IMR-90 (cell line): ENCODE data around the gene FRYL. TPM values are rescaled to one million over a fixed set of nuclear protein-coding genes. Genes with fewer than 3 reads are reported as not detected.

Experiments used
- ATAC-seq: fragments of 200-7000 bp; cut with Tn5 transposase; 2 replicates; pipeline ENCODE4 v1.9.1; 2020; ENCODE audit warnings: low read depth, mild to moderate bottlenecking, moderate library complexity
- BruUV-seq: library from RNA; stranded (reverse); fragments of 400-500 nt; replicated peaks from 2 replicates; lab custom pipeline; 2021; lab: Mats Ljungman, UMichigan
- CTCF ChIA-PET: fragments of 300-600 bp; formaldehyde crosslinking; extraction: SDS; loops from one replicate; lab custom pipeline; 2021; ENCODE audit warnings: antibody characterized with exemption; lab: Yijun Ruan, JAX
- POLR2A ChIA-PET: fragments of 300-600 bp; sonication (Branson Sonifier 250); formaldehyde crosslinking; loops from one replicate; lab custom pipeline; 2022; ENCODE audit warnings: antibody characterized with exemption; ENCODE audit not compliant: unreplicated experiment; lab: Charles Lee
- DNase-seq: peaks from one replicate; pipeline ENCODE4 v3.0.0; 2013
- H2AFZ ChIP-seq: replicated peaks from 2 replicates; pipeline ENCODE3; 2013; ENCODE audit warnings: low read length, mild to moderate bottlenecking; ENCODE audit not compliant: poor library complexity
- H2AK5ac ChIP-seq: 2 replicates; pipeline ENCODE4 v1.6.1; 2013; ENCODE audit warnings: low read depth, low read length, inconsistent platforms
- H2AK9ac ChIP-seq: replicated peaks from 2 replicates; pipeline ENCODE3; 2013; ENCODE audit warnings: mild to moderate bottlenecking, low read depth, low read length, moderate library complexity; ENCODE audit not compliant: poor library complexity
- H2BK120ac ChIP-seq: 2 replicates; pipeline ENCODE4 v1.6.1; 2013; ENCODE audit warnings: low read depth, low read length, inconsistent platforms
- H2BK15ac ChIP-seq: 3 replicates; pipeline ENCODE4 v1.6.1; 2013; ENCODE audit warnings: low read depth, low read length, inconsistent platforms
- H2BK20ac ChIP-seq: 2 replicates; pipeline ENCODE4 v1.6.1; 2013; ENCODE audit warnings: low read depth, mild to moderate bottlenecking, inconsistent platforms, low read length, moderate library complexity
- H2BK5ac ChIP-seq: 2 replicates; pipeline ENCODE4 v1.6.1; 2013; ENCODE audit warnings: mild to moderate bottlenecking, low read depth, low read length, inconsistent platforms; ENCODE audit not compliant: poor library complexity, severe bottlenecking
- H3K14ac ChIP-seq: replicated peaks from 2 replicates; pipeline ENCODE4 v1.6.1; 2013; ENCODE audit warnings: low read depth, low read length, inconsistent platforms
- H3K18ac ChIP-seq: 2 replicates; pipeline ENCODE4 v1.6.1; 2013; ENCODE audit warnings: low read depth, low read length, control low read depth
- H3K23ac ChIP-seq: 2 replicates; pipeline ENCODE4 v1.6.1; 2013; ENCODE audit warnings: low read depth, low read length, inconsistent platforms
- H3K27ac ChIP-seq: 2 replicates; pipeline ENCODE4 v1.5.1; 2013; ENCODE audit warnings: mild to moderate bottlenecking, control low read depth, low read length; ENCODE audit not compliant: insufficient read depth
- H3K27me3 ChIP-seq: 2 replicates; pipeline ENCODE4 v1.6.1; 2013; ENCODE audit warnings: low read length; ENCODE audit not compliant: control insufficient read depth, insufficient read depth
- H3K36me3 ChIP-seq: 2 replicates; pipeline ENCODE4 v1.6.1; 2013; ENCODE audit warnings: low read length, mixed read lengths; ENCODE audit not compliant: control insufficient read depth, insufficient read depth
- H3K4ac ChIP-seq: 2 replicates; pipeline ENCODE4 v1.6.1; 2013; ENCODE audit warnings: low read depth, low read length, inconsistent platforms
- H3K4me1 ChIP-seq: 2 replicates; pipeline ENCODE4 v1.6.1; 2013; ENCODE audit warnings: low read length, mixed read lengths; ENCODE audit not compliant: control insufficient read depth, insufficient read depth
- H3K4me2 ChIP-seq: 2 replicates; pipeline ENCODE4 v1.6.1; 2013; ENCODE audit warnings: low read depth, mild to moderate bottlenecking, control low read depth, low read length, moderate library complexity
- H3K4me3 ChIP-seq: 2 replicates; pipeline ENCODE4 v1.5.1; 2013; ENCODE audit warnings: low read depth, mild to moderate bottlenecking, control low read depth, low read length, moderate library complexity; ENCODE audit not compliant: insufficient read depth
- H3K56ac ChIP-seq: 2 replicates; pipeline ENCODE4 v1.6.1; 2013; ENCODE audit warnings: low read length, inconsistent platforms; ENCODE audit not compliant: insufficient read depth; ENCODE audit errors: extremely low read depth
- H3K79me1 ChIP-seq, 2 experiments: 2 replicates each; pipeline ENCODE4 v1.6.1; 2013; ENCODE audit warnings: low read length in 2 of 2, inconsistent platforms in 1 of 2, low read depth in 1 of 2
- H3K9ac ChIP-seq: 2 replicates; pipeline ENCODE4 v1.6.1; 2013; ENCODE audit warnings: low read depth, low read length, control low read depth
- H3K9me1 ChIP-seq: 2 replicates; pipeline ENCODE4 v1.6.1; 2013; ENCODE audit warnings: low read length, inconsistent platforms; ENCODE audit not compliant: insufficient read depth
- H3K9me3 ChIP-seq: 2 replicates; pipeline ENCODE4 v1.6.1; 2013; ENCODE audit warnings: low read length; ENCODE audit not compliant: control insufficient read depth, insufficient read depth
- H4K20me1 ChIP-seq: 2 replicates; pipeline ENCODE4 v1.6.1; 2013; ENCODE audit warnings: low read length, inconsistent platforms; ENCODE audit not compliant: insufficient read depth
- H4K5ac ChIP-seq: 2 replicates; pipeline ENCODE4 v1.6.1; 2013; ENCODE audit warnings: mild to moderate bottlenecking, low read depth, low read length, control low read depth
- H4K8ac ChIP-seq, 2 experiments: 2 replicates each; pipeline ENCODE4 v1.6.1; 2013; ENCODE audit warnings: low read depth in 2 of 2, low read length in 2 of 2, control low read depth in 1 of 2, inconsistent platforms in 1 of 2
- H4K91ac ChIP-seq: 2 replicates; pipeline ENCODE4 v1.6.1; 2013; ENCODE audit warnings: low read depth, low read length, inconsistent platforms; ENCODE audit not compliant: insufficient read depth
- POLR2A ChIP-seq: IDR thresholded peaks from 2 replicates; pipeline ENCODE4 v1.6.1; 2012; ENCODE audit warnings: mild to moderate bottlenecking, low read depth, low read length
- RCOR1 ChIP-seq: IDR thresholded peaks from 2 replicates; pipeline ENCODE4 v1.6.1; 2012; ENCODE audit warnings: mild to moderate bottlenecking, low read length, improper control_type of control experiment; ENCODE audit not compliant: insufficient replicate concordance
- USF2 ChIP-seq: fragments of 150-350 bp; IDR thresholded peaks from 2 replicates; pipeline ENCODE4 v1.6.1; 2017; ENCODE audit warnings: mild to moderate bottlenecking, antibody characterized with exemption, low read length, low read depth
- WGBS, 2 experiments: methylation state at CpG; one replicate each; pipeline versions ENCODE4 v1.1.5 to v1.1.7; 2013; ENCODE audit warnings: missing lambda C conversion rate in 2 of 2; ENCODE audit not compliant: insufficient read length in 1 of 2; ENCODE audit errors: extremely low coverage in 2 of 2; 5-methylcytosine and 5-hydroxymethylcytosine counted together
- dilution Hi-C: fragments of 300-500 bp; cut with HindIII; formaldehyde crosslinking; loops from one replicate; pipeline ENCODE4 v1.14.3; 2018; ENCODE audit warnings: low sequenced_read_pairs; ENCODE audit not compliant: unreplicated experiment
- in situ Hi-C: fragments of 300-500 bp; cut with MboI; formaldehyde crosslinking; loops from 3 replicates; pipeline ENCODE4 v1.14.3; 2019; ENCODE audit warnings: low sequenced_read_pairs, inconsistent platforms, mixed read lengths
- intact Hi-C: fragments of 100-400 bp; cut with micrococcal nuclease; formaldehyde crosslinking; loops from 2 replicates; pipeline ENCODE4 v1.10.0; 2022
- polyA plus RNA-seq, 3 experiments: library from polyadenylated mRNA; depleted of rRNA; stranded (reverse); fragments of >200 nt; gene quantifications; 2 replicates each; pipeline ENCODE4 v1.2.3, GENCODE V29; 2012; ENCODE audit warnings: low replicate concordance in 1 of 3
- total RNA-seq: library from RNA; depleted of rRNA; stranded (reverse); fragments of >200 nt; gene quantifications from 2 replicates; pipeline ENCODE4 v1.2.3, GENCODE V29; 2012

The FRYL gene
- total and polyA plus RNA-seq, 2 of the 4 experiments (the other 2 are of a cell fraction) = 9.9 to 77.4 TPM

- Histone ChIP-seq H2AFZ (no peak overlapping the region), H2BK5ac (no peak overlapping the region), H2AK5ac (no peak overlapping the region), H2AK9ac (no peak overlapping the region), H4K91ac (no peak overlapping the region), H3K9ac (no peak overlapping the region), H3K36me3 (no peaks in the 10 kb centered on the region; the same call in 1 of the 2 replicates), H3K23ac (no peak overlapping the region; the same call in 1 of the 2 replicates), H4K8ac (no peak overlapping the region), H4K20me1 (peaks cover 14% of the 10 kb centered on the region), H3K14ac (no peak overlapping the region), H3K4me3 (no peak overlapping the region), H3K27me3 (no peaks in the 10 kb centered on the region), H2BK120ac (no peak overlapping the region), H3K4ac (no peak overlapping the region), H2BK20ac (no peak overlapping the region), H3K79me1 (peaks cover 39 to 49% of the 10 kb centered on the region in 2 experiments), H3K9me1 (peaks cover 8% of the 10 kb centered on the region; the same call in 1 of the 2 replicates), H2BK15ac (no peak overlapping the region), H3K27ac (no peak overlapping the region), H3K4me2 (no peak overlapping the region), H3K18ac (no peak overlapping the region), H3K9me3 (no peaks in the 10 kb centered on the region), H3K4me1 (peaks cover 4% of the 10 kb centered on the region), H3K56ac (no peak overlapping the region), H4K5ac (no peak overlapping the region)
- intact Hi-C loops (no loop called here), in situ Hi-C loops (no loop called here), dilution Hi-C loops (no loop called here)
- TF ChIP-seq POLR2A (no peak), RCOR1 (no peak), USF2 (no peak)
- WGBS, 2 experiments = no CpG with 5 or more reads among the region's 1 CpG
- ATAC-seq = no peak
- BruUV-seq = no TSS peak
- ChIA-PET POLR2A (no interaction called here), CTCF (no interaction called here)
- DNase-seq = peak; percentile 28
Measured at GRCh38 chr4:48651914-48652313, 128.2 kb downstream of the FRYL start.
